IMR-90 (cell line): Measurements from ENCODE around the gene ESRP2. TPM values are rescaled to one million over a fixed set of nuclear protein-coding genes. Genes with fewer than 3 reads are reported as not detected.

ENCODE experiments used
- ATAC-seq: fragments of 200-7000 bp; cut with Tn5 transposase; 2 replicates; pipeline ENCODE4 v1.9.1; 2020; ENCODE audit warnings: low read depth, mild to moderate bottlenecking, moderate library complexity
- BruUV-seq: library from RNA; stranded (reverse); fragments of 400-500 nt; replicated peaks from 2 replicates; lab custom pipeline; 2021; lab: Mats Ljungman, UMichigan
- CTCF ChIA-PET: fragments of 300-600 bp; formaldehyde crosslinking; extraction: SDS; loops from one replicate; lab custom pipeline; 2021; ENCODE audit warnings: antibody characterized with exemption; lab: Yijun Ruan, JAX
- POLR2A ChIA-PET: fragments of 300-600 bp; sonication (Branson Sonifier 250); formaldehyde crosslinking; loops from one replicate; lab custom pipeline; 2022; ENCODE audit warnings: antibody characterized with exemption; ENCODE audit not compliant: unreplicated experiment; lab: Charles Lee
- DNase-seq: peaks from one replicate; pipeline ENCODE4 v3.0.0; 2013
- H2AFZ ChIP-seq: replicated peaks from 2 replicates; pipeline ENCODE3; 2013; ENCODE audit warnings: low read length, mild to moderate bottlenecking; ENCODE audit not compliant: poor library complexity
- H2AK5ac ChIP-seq: 2 replicates; pipeline ENCODE4 v1.6.1; 2013; ENCODE audit warnings: low read depth, low read length, inconsistent platforms
- H2AK9ac ChIP-seq: replicated peaks from 2 replicates; pipeline ENCODE3; 2013; ENCODE audit warnings: mild to moderate bottlenecking, low read depth, low read length, moderate library complexity; ENCODE audit not compliant: poor library complexity
- H2BK120ac ChIP-seq: 2 replicates; pipeline ENCODE4 v1.6.1; 2013; ENCODE audit warnings: low read depth, low read length, inconsistent platforms
- H2BK15ac ChIP-seq: 3 replicates; pipeline ENCODE4 v1.6.1; 2013; ENCODE audit warnings: low read depth, low read length, inconsistent platforms
- H2BK20ac ChIP-seq: 2 replicates; pipeline ENCODE4 v1.6.1; 2013; ENCODE audit warnings: low read depth, mild to moderate bottlenecking, inconsistent platforms, low read length, moderate library complexity
- H2BK5ac ChIP-seq: 2 replicates; pipeline ENCODE4 v1.6.1; 2013; ENCODE audit warnings: mild to moderate bottlenecking, low read depth, low read length, inconsistent platforms; ENCODE audit not compliant: poor library complexity, severe bottlenecking
- H3K14ac ChIP-seq: replicated peaks from 2 replicates; pipeline ENCODE4 v1.6.1; 2013; ENCODE audit warnings: low read depth, low read length, inconsistent platforms
- H3K18ac ChIP-seq: 2 replicates; pipeline ENCODE4 v1.6.1; 2013; ENCODE audit warnings: low read depth, low read length, control low read depth
- H3K23ac ChIP-seq: 2 replicates; pipeline ENCODE4 v1.6.1; 2013; ENCODE audit warnings: low read depth, low read length, inconsistent platforms
- H3K27ac ChIP-seq: 2 replicates; pipeline ENCODE4 v1.5.1; 2013; ENCODE audit warnings: mild to moderate bottlenecking, control low read depth, low read length; ENCODE audit not compliant: insufficient read depth
- H3K27me3 ChIP-seq: 2 replicates; pipeline ENCODE4 v1.6.1; 2013; ENCODE audit warnings: low read length; ENCODE audit not compliant: control insufficient read depth, insufficient read depth
- H3K36me3 ChIP-seq: 2 replicates; pipeline ENCODE4 v1.6.1; 2013; ENCODE audit warnings: low read length, mixed read lengths; ENCODE audit not compliant: control insufficient read depth, insufficient read depth
- H3K4ac ChIP-seq: 2 replicates; pipeline ENCODE4 v1.6.1; 2013; ENCODE audit warnings: low read depth, low read length, inconsistent platforms
- H3K4me1 ChIP-seq: 2 replicates; pipeline ENCODE4 v1.6.1; 2013; ENCODE audit warnings: low read length, mixed read lengths; ENCODE audit not compliant: control insufficient read depth, insufficient read depth
- H3K4me2 ChIP-seq: 2 replicates; pipeline ENCODE4 v1.6.1; 2013; ENCODE audit warnings: low read depth, mild to moderate bottlenecking, control low read depth, low read length, moderate library complexity
- H3K4me3 ChIP-seq: 2 replicates; pipeline ENCODE4 v1.5.1; 2013; ENCODE audit warnings: low read depth, mild to moderate bottlenecking, control low read depth, low read length, moderate library complexity; ENCODE audit not compliant: insufficient read depth
- H3K56ac ChIP-seq: 2 replicates; pipeline ENCODE4 v1.6.1; 2013; ENCODE audit warnings: low read length, inconsistent platforms; ENCODE audit not compliant: insufficient read depth; ENCODE audit errors: extremely low read depth
- H3K79me1 ChIP-seq, 2 experiments: 2 replicates each; pipeline ENCODE4 v1.6.1; 2013; ENCODE audit warnings: low read length in 2 of 2, inconsistent platforms in 1 of 2, low read depth in 1 of 2
- H3K9ac ChIP-seq: 2 replicates; pipeline ENCODE4 v1.6.1; 2013; ENCODE audit warnings: low read depth, low read length, control low read depth
- H3K9me1 ChIP-seq: 2 replicates; pipeline ENCODE4 v1.6.1; 2013; ENCODE audit warnings: low read length, inconsistent platforms; ENCODE audit not compliant: insufficient read depth
- H3K9me3 ChIP-seq: 2 replicates; pipeline ENCODE4 v1.6.1; 2013; ENCODE audit warnings: low read length; ENCODE audit not compliant: control insufficient read depth, insufficient read depth
- H4K20me1 ChIP-seq: 2 replicates; pipeline ENCODE4 v1.6.1; 2013; ENCODE audit warnings: low read length, inconsistent platforms; ENCODE audit not compliant: insufficient read depth
- H4K5ac ChIP-seq: 2 replicates; pipeline ENCODE4 v1.6.1; 2013; ENCODE audit warnings: mild to moderate bottlenecking, low read depth, low read length, control low read depth
- H4K8ac ChIP-seq, 2 experiments: 2 replicates each; pipeline ENCODE4 v1.6.1; 2013; ENCODE audit warnings: low read depth in 2 of 2, low read length in 2 of 2, control low read depth in 1 of 2, inconsistent platforms in 1 of 2
- H4K91ac ChIP-seq: 2 replicates; pipeline ENCODE4 v1.6.1; 2013; ENCODE audit warnings: low read depth, low read length, inconsistent platforms; ENCODE audit not compliant: insufficient read depth
- BHLHE40 ChIP-seq: fragments of 150-350 bp; IDR thresholded peaks from 2 replicates; pipeline ENCODE4 v1.6.1; 2016; ENCODE audit warnings: mild to moderate bottlenecking, low read depth, low read length
- CEBPB ChIP-seq: IDR thresholded peaks from 2 replicates; pipeline ENCODE4 v1.6.1; 2012; ENCODE audit warnings: low read depth, low read length, improper control_type of control experiment
- CHD1 ChIP-seq: IDR thresholded peaks from 2 replicates; pipeline ENCODE4 v1.6.1; 2012; ENCODE audit warnings: low read depth, low read length, improper control_type of control experiment
- ELK1 ChIP-seq: fragments of 150-350 bp; IDR thresholded peaks from 2 replicates; pipeline ENCODE4 v1.6.1; 2016; ENCODE audit warnings: low read depth, mild to moderate bottlenecking, low read length, moderate library complexity, borderline replicate concordance
- MAFK ChIP-seq: IDR thresholded peaks from 2 replicates; pipeline ENCODE4 v1.6.1; 2012; ENCODE audit warnings: low read depth, low read length, improper control_type of control experiment
- MAZ ChIP-seq: IDR thresholded peaks from 2 replicates; pipeline ENCODE4 v1.6.1; 2012; ENCODE audit warnings: low read depth, mild to moderate bottlenecking, low read length, improper control_type of control experiment, moderate library complexity, borderline replicate concordance
- MXI1 ChIP-seq: IDR thresholded peaks from 2 replicates; pipeline ENCODE4 v1.6.1; 2012; ENCODE audit warnings: low read depth, mild to moderate bottlenecking, low read length, moderate library complexity, borderline replicate concordance
- POLR2A ChIP-seq: IDR thresholded peaks from 2 replicates; pipeline ENCODE4 v1.6.1; 2012; ENCODE audit warnings: mild to moderate bottlenecking, low read depth, low read length
- RAD21 ChIP-seq: IDR thresholded peaks from 2 replicates; pipeline ENCODE4 v1.6.1; 2012; ENCODE audit warnings: low read length, improper control_type of control experiment
- RCOR1 ChIP-seq: IDR thresholded peaks from 2 replicates; pipeline ENCODE4 v1.6.1; 2012; ENCODE audit warnings: mild to moderate bottlenecking, low read length, improper control_type of control experiment; ENCODE audit not compliant: insufficient replicate concordance
- RFX5 ChIP-seq: IDR thresholded peaks from 2 replicates; pipeline ENCODE4 v1.8.0; 2012; ENCODE audit warnings: low read depth, mild to moderate bottlenecking, low read length, moderate library complexity
- SMC3 ChIP-seq: fragments of 150-350 bp; IDR thresholded peaks from 2 replicates; pipeline ENCODE4 v1.6.1; 2016; ENCODE audit warnings: low read depth, mild to moderate bottlenecking, antibody characterized with exemption, low read length, moderate library complexity
- WGBS, 2 experiments: methylation state at CpG; one replicate each; pipeline versions ENCODE4 v1.1.5 to v1.1.7; 2013; ENCODE audit warnings: missing lambda C conversion rate in 2 of 2; ENCODE audit not compliant: insufficient read length in 1 of 2; ENCODE audit errors: extremely low coverage in 2 of 2; 5-methylcytosine and 5-hydroxymethylcytosine counted together
- dilution Hi-C: fragments of 300-500 bp; cut with HindIII; formaldehyde crosslinking; loops from one replicate; pipeline ENCODE4 v1.14.3; 2018; ENCODE audit warnings: low sequenced_read_pairs; ENCODE audit not compliant: unreplicated experiment
- in situ Hi-C: fragments of 300-500 bp; cut with MboI; formaldehyde crosslinking; loops from 3 replicates; pipeline ENCODE4 v1.14.3; 2019; ENCODE audit warnings: low sequenced_read_pairs, inconsistent platforms, mixed read lengths
- intact Hi-C: fragments of 100-400 bp; cut with micrococcal nuclease; formaldehyde crosslinking; loops from 2 replicates; pipeline ENCODE4 v1.10.0; 2022
- polyA plus RNA-seq, 3 experiments: library from polyadenylated mRNA; depleted of rRNA; stranded (reverse); fragments of >200 nt; gene quantifications; 2 replicates each; pipeline ENCODE4 v1.2.3, GENCODE V29; 2012; ENCODE audit warnings: low replicate concordance in 1 of 3
- total RNA-seq: library from RNA; depleted of rRNA; stranded (reverse); fragments of >200 nt; gene quantifications from 2 replicates; pipeline ENCODE4 v1.2.3, GENCODE V29; 2012
- TF ChIP-seq, protein P1 (sequence below): conservative IDR thresholded peaks from 2 replicates; pipeline ENCODE4 v1.5.1; 2012; ENCODE audit warnings: mild to moderate bottlenecking, low read depth, low read length, improper control_type of control experiment
- TF ChIP-seq, protein P2 (sequence below): fragments of 150-350 bp; IDR thresholded peaks from 2 replicates; pipeline ENCODE4 v1.6.1; 2017; ENCODE audit warnings: mild to moderate bottlenecking, antibody characterized with exemption, low read length, low read depth

Gene ESRP2
- total and polyA plus RNA-seq, 2 of the 4 experiments (the other 2 are of a cell fraction), result 0.07 TPM; not detected in 1

GRCh38 chr16:68279726-68280558 is 44.0 kb upstream of the ESRP2 start:
- Histone ChIP-seq H3K4me2 (no peak overlapping the region), H3K9ac (no peak overlapping the region), H3K27ac (no peak overlapping the region), H3K9me3 (no peaks in the 10 kb centered on the region), H4K8ac (no peak overlapping the region), H4K5ac (no peak overlapping the region), H3K79me1 (peaks cover 7 to 66% of the 10 kb centered on the region in 2 experiments; a peak in 2 of 4 replicates), H2AFZ (no peak overlapping the region), H3K4me3 (no peak overlapping the region), H2BK5ac (no peak overlapping the region), H3K36me3 (peaks cover 17% of the 10 kb centered on the region), H4K20me1 (peaks cover 48% of the 10 kb centered on the region), H2BK15ac (no peak overlapping the region), H2AK9ac (no peak overlapping the region), H3K23ac (no peak overlapping the region; the same call in 1 of the 2 replicates), H3K56ac (no peak overlapping the region), H3K9me1 (no peaks in the 10 kb centered on the region), H4K91ac (no peak overlapping the region), H3K4ac (no peak overlapping the region), H3K27me3 (no peaks in the 10 kb centered on the region), H3K18ac (no peak overlapping the region), H3K14ac (no peak overlapping the region), H3K4me1 (no peaks in the 10 kb centered on the region; the same call in 1 of the 2 replicates), H2BK20ac (no peak overlapping the region), H2BK120ac (no peak overlapping the region), H2AK5ac (no peak overlapping the region)
- ATAC-seq (no peak), DNase-seq (no peak)
- dilution Hi-C loops, result no loop called here
- BruUV-seq, result no TSS peak
- WGBS, 2 experiments, result 100% methylated on average over 3 of the region's 13 CpGs; no CpG with 5 or more reads in 1 of the 2 experiments
- in situ Hi-C loops, result no loop called here
- ChIA-PET CTCF (interaction anchor here (0.7 to 1.1 kb wide), 3 partner anchors 16 to 133 kb away, joined by 3 read pairs; partner anchors contain the start of genes PRMT7, SLC7A6 and SLC7A6OS), POLR2A (interaction anchor here (0.6 to 1.0 kb wide), 2 partner anchors 8 to 361 kb away, joined by 3 read pairs; no protein-coding TSS in a partner anchor)
- intact Hi-C loops, result loop anchor here (2.0 kb wide), 1 partner anchor 13 kb away; no protein-coding TSS in a partner anchor
- TF ChIP-seq, protein P1, sequence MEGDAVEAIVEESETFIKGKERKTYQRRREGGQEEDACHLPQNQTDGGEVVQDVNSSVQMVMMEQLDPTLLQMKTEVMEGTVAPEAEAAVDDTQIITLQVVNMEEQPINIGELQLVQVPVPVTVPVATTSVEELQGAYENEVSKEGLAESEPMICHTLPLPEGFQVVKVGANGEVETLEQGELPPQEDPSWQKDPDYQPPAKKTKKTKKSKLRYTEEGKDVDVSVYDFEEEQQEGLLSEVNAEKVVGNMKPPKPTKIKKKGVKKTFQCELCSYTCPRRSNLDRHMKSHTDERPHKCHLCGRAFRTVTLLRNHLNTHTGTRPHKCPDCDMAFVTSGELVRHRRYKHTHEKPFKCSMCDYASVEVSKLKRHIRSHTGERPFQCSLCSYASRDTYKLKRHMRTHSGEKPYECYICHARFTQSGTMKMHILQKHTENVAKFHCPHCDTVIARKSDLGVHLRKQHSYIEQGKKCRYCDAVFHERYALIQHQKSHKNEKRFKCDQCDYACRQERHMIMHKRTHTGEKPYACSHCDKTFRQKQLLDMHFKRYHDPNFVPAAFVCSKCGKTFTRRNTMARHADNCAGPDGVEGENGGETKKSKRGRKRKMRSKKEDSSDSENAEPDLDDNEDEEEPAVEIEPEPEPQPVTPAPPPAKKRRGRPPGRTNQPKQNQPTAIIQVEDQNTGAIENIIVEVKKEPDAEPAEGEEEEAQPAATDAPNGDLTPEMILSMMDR, result no peak
- TF ChIP-seq RCOR1, result no peak
- no peak for TF ChIP-seq MAFK
- TF ChIP-seq MXI1, result no peak
- no peak for TF ChIP-seq RFX5
- TF ChIP-seq, protein P2, sequence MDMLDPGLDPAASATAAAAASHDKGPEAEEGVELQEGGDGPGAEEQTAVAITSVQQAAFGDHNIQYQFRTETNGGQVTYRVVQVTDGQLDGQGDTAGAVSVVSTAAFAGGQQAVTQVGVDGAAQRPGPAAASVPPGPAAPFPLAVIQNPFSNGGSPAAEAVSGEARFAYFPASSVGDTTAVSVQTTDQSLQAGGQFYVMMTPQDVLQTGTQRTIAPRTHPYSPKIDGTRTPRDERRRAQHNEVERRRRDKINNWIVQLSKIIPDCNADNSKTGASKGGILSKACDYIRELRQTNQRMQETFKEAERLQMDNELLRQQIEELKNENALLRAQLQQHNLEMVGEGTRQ, result no peak
- TF ChIP-seq BHLHE40, result no peak
- TF ChIP-seq SMC3, result no peak
- no peak for TF ChIP-seq ELK1
- TF ChIP-seq RAD21, result no peak
- TF ChIP-seq CHD1, result no peak
- TF ChIP-seq CEBPB, result no peak
- no peak for TF ChIP-seq POLR2A
- TF ChIP-seq MAZ, result no peak
